MM.1S (cell line): ENCODE measurements around the gene WDFY2.

ENCODE experiments used
- DNase-seq: peaks from one replicate; pipeline ENCODE4 v3.0.0-alpha.2; 2015
- H2AFZ ChIP-seq: fragments of 300-600 bp; sonication (generic); 2 replicates; pipeline ENCODE4 v1.6.0; 2016; ENCODE audit warnings: antibody characterized with exemption, low read length
- H3F3A ChIP-seq: fragments of 300-600 bp; sonication (generic); 2 replicates; pipeline ENCODE4 v1.6.1; 2016; ENCODE audit warnings: mild to moderate bottlenecking, antibody characterized with exemption, low read length, moderate library complexity, mixed read lengths; ENCODE audit not compliant: insufficient read depth
- H3K27ac ChIP-seq: fragments of 300-600 bp; sonication (generic); 2 replicates; pipeline ENCODE4 v1.5.1; 2016; ENCODE audit warnings: mild to moderate bottlenecking, low read length
- H3K27me3 ChIP-seq: fragments of 300-600 bp; sonication (generic); replicated peaks from 2 replicates; pipeline ENCODE4 v1.6.0; 2016; ENCODE audit warnings: low read length; ENCODE audit not compliant: insufficient read depth
- H3K36me3 ChIP-seq: fragments of 300-600 bp; sonication (generic); replicated peaks from 2 replicates; pipeline ENCODE4 v1.6.1; 2016; ENCODE audit warnings: mild to moderate bottlenecking, low read length, mixed read lengths; ENCODE audit not compliant: insufficient read depth
- H3K4me1 ChIP-seq: fragments of 300-600 bp; sonication (generic); 2 replicates; pipeline ENCODE4 v1.6.1; 2016; ENCODE audit warnings: low read length, mixed read lengths
- H3K4me2 ChIP-seq: fragments of 300-600 bp; sonication (generic); 2 replicates; pipeline ENCODE4 v1.6.0; 2016; ENCODE audit warnings: low read depth, low read length
- H3K4me3 ChIP-seq: fragments of 300-600 bp; sonication (generic); 2 replicates; pipeline ENCODE4 v1.5.1; 2016; ENCODE audit warnings: low read length, mixed read lengths
- H3K79me2 ChIP-seq: fragments of 300-600 bp; sonication (generic); 2 replicates; pipeline ENCODE4 v1.6.1; 2016; ENCODE audit warnings: mixed run types, low read length, mixed read lengths
- H3K9ac ChIP-seq: fragments of 300-600 bp; sonication (generic); 2 replicates; pipeline ENCODE4 v1.6.1; 2016; ENCODE audit warnings: low read length, mixed read lengths
- H3K9me2 ChIP-seq: fragments of 300-600 bp; sonication (generic); replicated peaks from 2 replicates; pipeline ENCODE4 v1.6.1; 2016; ENCODE audit warnings: mild to moderate bottlenecking, low read length, mixed read lengths; ENCODE audit not compliant: insufficient read depth
- H3K9me3 ChIP-seq: fragments of 300-600 bp; sonication (generic); replicated peaks from 2 replicates; pipeline ENCODE4 v1.6.1; 2016; ENCODE audit warnings: mild to moderate bottlenecking, low read length, mixed read lengths; ENCODE audit not compliant: insufficient read depth
- H4K20me1 ChIP-seq: fragments of 300-600 bp; sonication (generic); 2 replicates; pipeline ENCODE4 v1.6.1; 2016; ENCODE audit warnings: mild to moderate bottlenecking, low read length, moderate library complexity, mixed read lengths; ENCODE audit not compliant: insufficient read depth
- EZH2 ChIP-seq: fragments of 300-600 bp; sonication (generic); optimal IDR thresholded peaks from 2 replicates; pipeline ENCODE3; 2017; ENCODE audit warnings: low read depth, mild to moderate bottlenecking, antibody characterized with exemption, low read length, mixed read lengths
- EZH2phosphoT487 ChIP-seq: fragments of 300-600 bp; sonication (generic); IDR thresholded peaks from 2 replicates; pipeline ENCODE4 v1.6.1; 2018; ENCODE audit warnings: antibody characterized with exemption, low read length
- TF ChIP-seq, protein P1 (sequence below): fragments of 300-600 bp; sonication (generic); IDR thresholded peaks from 2 replicates; pipeline ENCODE4 v1.5.1; 2016; ENCODE audit warnings: antibody characterized with exemption, low read length, mixed read lengths

Gene WDFY2

DNA sequence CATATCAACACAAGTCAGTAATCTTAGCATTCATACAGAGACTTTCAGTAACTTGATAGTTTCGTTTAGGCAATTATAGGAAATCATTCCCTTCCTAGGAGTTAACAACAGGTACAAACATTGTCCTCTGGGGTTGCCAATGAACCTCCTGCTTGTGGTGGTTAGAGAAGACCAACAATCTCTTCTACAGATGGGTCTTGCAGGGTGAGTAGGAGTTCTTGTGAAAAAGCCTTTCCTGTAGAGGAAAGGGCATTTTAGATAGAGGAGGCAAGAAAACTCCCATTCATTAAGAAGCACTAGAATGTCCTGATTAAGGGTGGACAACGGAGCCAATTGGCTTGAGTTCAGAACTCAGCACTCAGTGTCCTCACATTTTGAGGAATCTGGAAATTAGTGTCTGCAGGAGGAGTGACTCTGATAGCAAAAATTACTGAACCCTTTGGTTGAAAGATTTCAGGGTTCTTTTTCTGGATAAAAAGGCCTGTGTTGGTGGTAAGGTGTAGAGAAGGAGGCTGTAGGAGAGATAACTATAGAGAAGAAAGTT lies 4.2 kb downstream of the WDFY2 start:
- no peaks in the 10 kb centered on the region; the same call in none of the 2 replicates for H3K79me2 ChIP-seq
- H3K36me3 ChIP-seq, result no peaks in the 10 kb centered on the region
- no peak overlapping the region for H3K4me2 ChIP-seq
- no peaks in the 10 kb centered on the region for H4K20me1 ChIP-seq
- H3K9me2 ChIP-seq, result no peaks in the 10 kb centered on the region
- no peak overlapping the region for H3K4me3 ChIP-seq
- no peak overlapping the region for H2AFZ ChIP-seq
- TF ChIP-seq EZH2 (no peak), EZH2phosphoT487 (no peak)
- TF ChIP-seq, protein P1, sequence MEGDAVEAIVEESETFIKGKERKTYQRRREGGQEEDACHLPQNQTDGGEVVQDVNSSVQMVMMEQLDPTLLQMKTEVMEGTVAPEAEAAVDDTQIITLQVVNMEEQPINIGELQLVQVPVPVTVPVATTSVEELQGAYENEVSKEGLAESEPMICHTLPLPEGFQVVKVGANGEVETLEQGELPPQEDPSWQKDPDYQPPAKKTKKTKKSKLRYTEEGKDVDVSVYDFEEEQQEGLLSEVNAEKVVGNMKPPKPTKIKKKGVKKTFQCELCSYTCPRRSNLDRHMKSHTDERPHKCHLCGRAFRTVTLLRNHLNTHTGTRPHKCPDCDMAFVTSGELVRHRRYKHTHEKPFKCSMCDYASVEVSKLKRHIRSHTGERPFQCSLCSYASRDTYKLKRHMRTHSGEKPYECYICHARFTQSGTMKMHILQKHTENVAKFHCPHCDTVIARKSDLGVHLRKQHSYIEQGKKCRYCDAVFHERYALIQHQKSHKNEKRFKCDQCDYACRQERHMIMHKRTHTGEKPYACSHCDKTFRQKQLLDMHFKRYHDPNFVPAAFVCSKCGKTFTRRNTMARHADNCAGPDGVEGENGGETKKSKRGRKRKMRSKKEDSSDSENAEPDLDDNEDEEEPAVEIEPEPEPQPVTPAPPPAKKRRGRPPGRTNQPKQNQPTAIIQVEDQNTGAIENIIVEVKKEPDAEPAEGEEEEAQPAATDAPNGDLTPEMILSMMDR, result no peak
- peaks cover 7% of the 10 kb centered on the region; the same call in 1 of the 2 replicates for H3K4me1 ChIP-seq
- H3K27me3 ChIP-seq, result no peaks in the 10 kb centered on the region
- H3K9me3 ChIP-seq, result no peaks in the 10 kb centered on the region
- DNase-seq, result no peak
- H3F3A ChIP-seq, result no peaks in the 10 kb centered on the region
- H3K27ac ChIP-seq, result no peak overlapping the region
- H3K9ac ChIP-seq, result no peak overlapping the region

DNA sequence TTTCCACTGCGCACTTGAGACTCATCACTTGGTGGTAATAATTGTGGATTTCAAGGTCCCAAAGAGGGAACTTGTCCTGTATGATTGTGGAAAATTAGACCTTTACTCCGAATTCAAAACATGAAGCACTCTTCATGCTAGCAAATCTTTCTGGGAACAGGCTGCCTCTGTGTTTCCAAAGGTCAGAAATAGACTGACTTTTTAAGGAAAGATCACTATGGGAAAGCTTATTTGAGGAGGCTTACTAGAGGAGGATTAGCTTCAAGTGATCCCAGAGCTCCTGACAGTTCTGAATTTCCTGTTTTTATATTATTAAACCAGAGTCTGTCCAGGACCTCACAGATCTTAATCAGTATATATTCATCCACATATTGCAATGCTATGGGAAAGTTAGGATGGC lies 5.5 kb downstream of the WDFY2 start:
- H3K4me1 ChIP-seq, result peaks cover 7% of the 10 kb centered on the region; the same call in 1 of the 2 replicates
- H3K36me3 ChIP-seq, result no peaks in the 10 kb centered on the region
- H3K4me2 ChIP-seq, result no peak overlapping the region
- no peak overlapping the region for H3K4me3 ChIP-seq
- DNase-seq, result no peak
- no peaks in the 10 kb centered on the region for H4K20me1 ChIP-seq
- no peak for TF ChIP-seq EZH2phosphoT487
- TF ChIP-seq, protein P1, result no peak
- TF ChIP-seq EZH2, result no peak
- H3K27me3 ChIP-seq, result no peaks in the 10 kb centered on the region
- no peaks in the 10 kb centered on the region for H3K9me3 ChIP-seq
- H3K9me2 ChIP-seq, result no peaks in the 10 kb centered on the region
- no peaks in the 10 kb centered on the region; the same call in none of the 2 replicates for H3K79me2 ChIP-seq
- no peak overlapping the region for H3K9ac ChIP-seq
- H3F3A ChIP-seq, result no peaks in the 10 kb centered on the region
- H3K27ac ChIP-seq, result no peak overlapping the region
- no peak overlapping the region for H2AFZ ChIP-seq

DNA sequence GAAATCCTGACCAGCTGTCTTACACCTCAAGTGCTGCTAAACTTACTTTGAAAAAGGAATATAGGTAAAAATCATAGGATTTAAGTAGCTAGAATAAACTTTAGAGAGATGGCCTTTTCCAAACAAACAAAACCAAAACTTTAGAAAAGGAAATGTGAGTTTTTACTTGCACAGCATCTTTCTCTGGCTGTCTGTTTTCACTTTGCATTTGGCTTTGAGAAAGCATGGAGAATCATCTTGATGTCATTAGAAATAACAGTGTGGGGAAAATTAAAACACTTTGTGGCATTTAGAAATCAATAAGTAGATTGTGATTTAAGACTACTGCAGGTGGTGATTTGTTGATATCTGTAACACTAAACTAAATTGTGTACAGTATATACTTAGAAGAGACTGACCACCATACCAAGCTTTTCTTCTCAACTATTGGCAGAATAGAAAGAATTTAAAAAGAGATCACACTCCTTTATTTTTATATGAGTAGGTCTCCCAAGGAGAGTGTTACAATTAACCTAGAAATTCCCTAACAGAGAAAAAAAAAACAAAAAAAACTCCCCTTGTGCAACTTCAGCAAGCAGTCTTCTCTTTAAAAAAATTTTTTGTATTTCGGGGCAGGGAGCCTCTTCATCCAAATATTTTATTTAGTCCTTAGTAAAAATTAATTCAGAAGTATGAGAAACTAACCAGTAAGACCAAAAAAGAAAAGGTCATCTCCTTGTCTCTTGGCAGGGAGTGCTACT lies 6.1 kb downstream of the WDFY2 start:
- no peaks in the 10 kb centered on the region for H3K27me3 ChIP-seq
- no peak overlapping the region for H3K4me2 ChIP-seq
- no peaks in the 10 kb centered on the region; the same call in none of the 2 replicates for H3K79me2 ChIP-seq
- H3K9ac ChIP-seq, result no peak overlapping the region
- no peaks in the 10 kb centered on the region for H3K9me3 ChIP-seq
- no peak overlapping the region for H3K4me3 ChIP-seq
- no peak overlapping the region for H2AFZ ChIP-seq
- H3K9me2 ChIP-seq, result no peaks in the 10 kb centered on the region
- DNase-seq, result no peak
- H3F3A ChIP-seq, result no peaks in the 10 kb centered on the region
- no peak overlapping the region for H3K27ac ChIP-seq
- peaks cover 7% of the 10 kb centered on the region; the same call in 1 of the 2 replicates for H3K4me1 ChIP-seq
- H3K36me3 ChIP-seq, result no peaks in the 10 kb centered on the region
- H4K20me1 ChIP-seq, result no peaks in the 10 kb centered on the region
- no peak for TF ChIP-seq EZH2
- TF ChIP-seq EZH2phosphoT487, result no peak
- TF ChIP-seq, protein P1, result no peak
